MCF 10A (cell line): Measurements from ENCODE around the gene HS6ST3. TPM values are rescaled to one million over a fixed set of nuclear protein-coding genes. Genes with fewer than 3 reads are reported as not detected.

Experiments used
- BruUV-seq: library from RNA; stranded (reverse); fragments of 400-500 nt; replicated peaks from 2 replicates; lab custom pipeline; 2021; lab: Mats Ljungman, UMichigan
- CTCF ChIA-PET: fragments of 300-600 bp; sonication (Branson Sonifier 250); formaldehyde crosslinking; extraction: SDS; loops from one replicate; lab custom pipeline; 2021; ENCODE audit warnings: antibody characterized with exemption, inconsistent platforms; lab: Yijun Ruan, JAX
- POLR2A ChIA-PET: fragments of 300-600, 350-650 bp; sonication (Branson Sonifier 250); formaldehyde crosslinking; extraction: SDS; loops from one replicate; lab custom pipeline; 2020; ENCODE audit warnings: antibody characterized with exemption, inconsistent platforms; lab: Yijun Ruan, JAX
- DNase-seq: peaks from one replicate; pipeline ENCODE4 v3.0.0-alpha.2; 2018; ENCODE audit not compliant: unreplicated experiment
- H3K27ac Mint-ChIP-seq: one replicate; pipeline ENCODE4 v1.8.0; 2022; ENCODE audit warnings: mild to moderate bottlenecking, low read depth, mixed read lengths; ENCODE audit not compliant: unreplicated experiment
- H3K27me3 Mint-ChIP-seq: one replicate; pipeline ENCODE4 v1.8.0; 2022; ENCODE audit warnings: mixed read lengths; ENCODE audit not compliant: insufficient read depth, unreplicated experiment
- H3K36me3 Mint-ChIP-seq: one replicate; pipeline ENCODE4 v1.8.0; 2022; ENCODE audit warnings: mild to moderate bottlenecking, moderate library complexity, mixed read lengths; ENCODE audit not compliant: insufficient read depth, unreplicated experiment
- H3K4me1 Mint-ChIP-seq: one replicate; pipeline ENCODE4 v1.8.0; 2022; ENCODE audit warnings: mixed read lengths; ENCODE audit not compliant: insufficient read depth, unreplicated experiment
- H3K4me3 Mint-ChIP-seq: one replicate; pipeline ENCODE4 v1.8.0; 2022; ENCODE audit warnings: mild to moderate bottlenecking, moderate library complexity, mixed read lengths; ENCODE audit not compliant: unreplicated experiment
- H3K9me3 Mint-ChIP-seq: one replicate; pipeline ENCODE4 v1.8.0; 2022; ENCODE audit warnings: mixed read lengths; ENCODE audit not compliant: unreplicated experiment
- CTCF ChIP-seq: fragments of 200-600 bp; IDR thresholded peaks from one replicate; pipeline ENCODE4 v1.8.0; 2022; ENCODE audit warnings: antibody characterized with exemption, mild to moderate bottlenecking; ENCODE audit not compliant: unreplicated experiment
- intact Hi-C: fragments of 100-400 bp; cut with micrococcal nuclease; formaldehyde crosslinking; loops from 2 replicates; pipeline ENCODE4 v1.14.1; 2022
- total RNA-seq: library from RNA; stranded (reverse); gene quantifications from 2 replicates; pipeline ENCODE4 v1.2.3, GENCODE V29; 2022

HS6ST3 gene
- total RNA-seq, 1 experiment from 2014 or later = 0.09 TPM

GRCh38 chr13:96744367-96745331 is 654.7 kb downstream of the HS6ST3 start:
- peak; percentile 12 for DNase-seq
- CTCF ChIA-PET = interaction anchor here (0.7 kb wide), 2 partner anchors 162 to 198 kb away, joined by 3 to 4 read pairs; no protein-coding TSS in a partner anchor
- POLR2A ChIA-PET = no interaction called here
- intact Hi-C loops = no loop called here
- H3K36me3 Mint-ChIP-seq = no peaks in the 10 kb centered on the region
- peaks cover 3% of the 10 kb centered on the region for H3K9me3 Mint-ChIP-seq
- H3K27ac Mint-ChIP-seq = no peak overlapping the region
- no peaks in the 10 kb centered on the region for H3K4me1 Mint-ChIP-seq
- no peak overlapping the region for H3K4me3 Mint-ChIP-seq
- TF ChIP-seq CTCF = no peak
- BruUV-seq = no TSS peak
- no peaks in the 10 kb centered on the region for H3K27me3 Mint-ChIP-seq

- ChIA-PET CTCF (interaction anchor here (0.6 to 1.0 kb wide), 2 partner anchors 727 to 761 kb away, joined by 3 read pairs; no protein-coding TSS in a partner anchor), POLR2A (no interaction called here)
- DNase-seq = no peak
- Mint-ChIP-seq H3K4me3 (no peak overlapping the region), H3K4me1 (no peaks in the 10 kb centered on the region), H3K36me3 (no peaks in the 10 kb centered on the region), H3K27ac (no peak overlapping the region), H3K9me3 (no peaks in the 10 kb centered on the region), H3K27me3 (no peaks in the 10 kb centered on the region)
- BruUV-seq = no TSS peak
- intact Hi-C loops = no loop called here
- no peak for TF ChIP-seq CTCF
These were observed 657.0 kb downstream of the HS6ST3 start for GRCh38 chr13:96746886-96747285.

- Mint-ChIP-seq H3K9me3 (no peaks in the 10 kb centered on the region), H3K27ac (no peak overlapping the region), H3K4me3 (no peak overlapping the region), H3K36me3 (no peaks in the 10 kb centered on the region), H3K4me1 (no peaks in the 10 kb centered on the region), H3K27me3 (no peaks in the 10 kb centered on the region)
- intact Hi-C loops = no loop called here
- no peak for DNase-seq
- TF ChIP-seq CTCF = no peak
- ChIA-PET POLR2A (no interaction called here), CTCF (no interaction called here)
- no TSS peak for BruUV-seq
These were observed 659.9 kb downstream of the HS6ST3 start for GRCh38 chr13:96749825-96750224.

GRCh38 chr13:96751089-96751488 is 661.2 kb downstream of the HS6ST3 start:
- Mint-ChIP-seq H3K36me3 (no peaks in the 10 kb centered on the region), H3K4me3 (no peak overlapping the region), H3K9me3 (peaks cover 5% of the 10 kb centered on the region), H3K4me1 (no peaks in the 10 kb centered on the region), H3K27ac (no peak overlapping the region), H3K27me3 (no peaks in the 10 kb centered on the region)
- intact Hi-C loops = no loop called here
- BruUV-seq = no TSS peak
- TF ChIP-seq CTCF = no peak
- CTCF ChIA-PET = no interaction called here
- no peak for DNase-seq
- POLR2A ChIA-PET = no interaction called here
